GM15510 (cell line): ENCODE results near the gene NDUFV3.

ENCODE experiments used
- POLR2A ChIP-seq: IDR thresholded peaks from 3 replicates; pipeline ENCODE4 v1.6.1; 2011; ENCODE audit warnings: borderline replicate concordance; ENCODE audit not compliant: insufficient read length; ENCODE audit errors: extremely low read depth

Gene NDUFV3

DNA sequence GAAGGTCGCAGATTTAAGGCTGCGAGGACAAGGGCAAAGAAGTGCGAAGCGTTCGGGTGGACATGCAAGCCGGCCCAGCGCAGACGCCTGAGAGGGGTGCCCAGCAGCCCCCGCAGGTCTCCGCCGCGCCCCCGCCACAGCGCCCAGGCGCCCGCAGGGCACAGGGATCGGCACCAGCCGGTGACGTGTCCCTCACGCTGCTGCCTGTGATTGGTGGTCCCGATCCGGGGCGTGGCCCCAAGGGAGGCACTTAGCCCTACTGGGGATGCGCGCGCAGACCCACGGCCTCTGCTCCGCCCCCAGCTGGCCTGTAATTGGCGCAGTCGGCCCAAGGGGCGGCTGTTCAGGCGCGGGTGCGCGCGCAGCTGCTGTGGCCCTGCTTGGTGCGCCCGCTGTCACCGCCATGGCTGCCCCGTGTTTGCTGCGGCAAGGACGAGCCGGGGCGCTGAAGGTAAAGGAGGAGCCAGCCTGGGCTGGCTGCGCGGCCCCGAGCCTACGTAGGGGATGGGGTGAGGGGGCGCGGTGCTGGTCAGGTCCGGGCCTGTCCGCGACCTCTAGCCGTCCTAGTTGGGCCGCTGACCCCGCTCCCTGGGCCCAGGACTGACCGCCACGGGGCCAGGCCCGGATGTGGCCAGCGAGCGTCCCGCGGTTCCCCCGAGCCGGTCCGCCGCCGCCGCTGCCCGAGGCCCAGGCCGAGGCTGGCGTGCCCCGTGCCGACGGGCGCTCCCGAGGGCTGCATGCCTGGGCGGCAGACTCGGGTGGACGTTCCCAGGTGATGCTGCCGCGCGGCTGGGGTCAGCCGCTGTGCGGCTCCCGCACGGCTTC lies at the start of gene NDUFV3:
Gene NDUFV3 (plus strand): TSS at position 379 of the 825 bp plus-strand sequence. CDS start 25 bp downstream, at position 404.
- peak; percentile 96 for TF ChIP-seq POLR2A

DNA sequence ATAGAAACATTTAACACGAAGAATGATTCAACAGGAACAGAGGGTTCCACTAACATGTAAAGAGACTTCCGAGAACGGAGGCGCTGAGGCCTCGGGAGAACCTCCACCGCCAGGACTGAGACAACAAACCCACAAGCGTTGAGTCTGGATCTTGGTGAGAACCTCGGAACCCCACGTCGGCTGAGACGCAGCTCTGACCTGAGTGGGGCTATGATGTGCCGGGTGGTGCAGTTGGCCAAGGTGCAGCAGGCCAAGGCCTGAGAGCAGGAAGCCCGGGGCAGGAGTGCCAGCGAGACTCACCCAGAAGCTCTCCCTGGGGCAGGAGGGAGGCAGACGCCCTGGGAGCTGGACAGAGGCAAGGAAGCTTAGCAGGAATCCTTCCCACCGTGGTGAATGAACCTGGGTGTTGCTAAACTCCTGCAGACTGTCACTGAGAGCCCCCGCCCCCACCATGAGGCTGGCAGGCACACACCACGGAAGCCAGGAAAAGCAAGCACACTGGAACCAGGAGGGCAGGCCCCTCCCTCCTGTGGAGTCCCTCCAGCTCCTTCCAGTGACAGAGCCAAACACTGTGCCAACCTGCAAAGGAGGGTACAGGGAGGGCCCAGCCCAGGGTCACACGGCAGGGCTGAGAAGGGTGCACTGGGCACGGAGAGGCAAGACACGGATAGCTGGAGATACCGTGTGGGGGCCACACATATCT lies 48.5 kb upstream of the NDUFV3 start:
- TF ChIP-seq POLR2A, result no peak

DNA sequence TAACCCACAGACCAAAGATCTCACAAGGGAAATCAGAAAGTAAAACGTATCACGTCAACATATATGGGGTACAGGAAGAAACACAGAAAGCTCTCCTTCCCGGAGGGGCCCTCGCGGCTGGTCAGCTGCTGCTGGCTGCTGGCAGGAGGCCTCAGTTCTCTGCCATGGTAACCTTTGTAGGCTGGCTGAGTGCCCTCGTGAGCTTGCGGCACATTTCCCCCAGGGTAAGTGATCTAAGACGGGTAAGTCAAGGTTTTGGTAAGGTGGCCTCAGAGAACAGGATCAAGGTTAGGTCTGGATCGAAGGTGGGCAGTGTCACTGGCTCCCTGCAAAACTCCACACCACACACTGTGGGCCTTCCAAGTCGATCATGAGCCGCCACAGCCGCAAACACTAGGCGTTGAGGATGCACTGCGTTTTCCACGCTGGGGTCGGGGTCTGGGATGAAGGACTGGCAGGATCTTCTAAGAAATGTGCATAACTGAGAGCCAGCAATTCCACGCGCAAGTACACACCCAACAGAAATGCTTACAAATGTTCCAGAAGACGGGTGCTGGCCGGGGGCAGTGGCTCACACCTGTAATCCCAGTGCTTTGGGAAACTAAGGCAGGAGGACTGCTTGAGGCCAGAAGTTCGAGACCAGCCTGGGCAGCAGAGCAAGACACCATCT lies 47.7 kb upstream of the NDUFV3 start:
- TF ChIP-seq POLR2A, result no peak

DNA sequence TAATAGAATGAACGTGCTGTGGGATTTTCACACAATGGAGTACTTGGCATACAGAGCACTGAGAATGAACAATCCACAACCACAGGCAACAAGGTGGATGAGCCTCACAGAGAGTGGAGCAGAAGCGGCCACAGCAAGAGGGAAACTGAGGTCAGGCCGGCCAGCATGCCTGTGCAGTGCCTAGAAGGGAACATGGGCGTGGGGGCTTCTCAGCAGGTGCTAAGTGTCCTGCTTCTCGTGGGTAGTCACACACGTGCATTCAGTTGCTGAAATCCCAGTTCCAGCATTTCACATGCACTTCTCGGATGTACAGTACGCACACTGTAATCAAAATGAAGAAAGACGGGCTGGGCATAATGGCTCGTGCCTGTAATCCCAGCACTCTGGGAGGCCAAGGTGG lies 46.9 kb upstream of the NDUFV3 start:
- no peak for TF ChIP-seq POLR2A

- TF ChIP-seq POLR2A, result no peak
Observed at GRCh38 chr21:42847051-42847707, 45.9 kb upstream of the NDUFV3 start.

DNA sequence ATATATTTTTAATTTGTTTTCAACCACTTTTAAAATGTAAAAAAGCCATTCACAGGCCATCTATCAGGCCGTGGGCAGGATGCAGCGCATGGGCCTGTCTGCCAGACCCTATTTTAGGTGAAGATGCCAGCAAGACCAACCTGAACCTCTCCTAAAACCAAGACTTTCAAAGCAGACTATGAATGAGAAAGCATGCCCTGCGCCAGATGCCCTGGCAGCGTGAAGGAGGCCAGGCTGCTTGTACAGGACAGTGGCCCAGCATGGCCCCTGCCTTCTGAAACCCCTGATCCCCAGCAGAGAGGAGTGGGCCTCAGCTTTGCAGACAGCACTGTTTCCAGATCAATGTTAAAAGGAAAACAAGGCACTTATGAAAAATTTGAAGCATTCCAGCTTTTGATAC lies 45.4 kb upstream of the NDUFV3 start:
- TF ChIP-seq POLR2A, result no peak

GRCh38 chr21:42848932-42849758 lies 44.0 kb upstream of the NDUFV3 start:
- no peak for TF ChIP-seq POLR2A

DNA sequence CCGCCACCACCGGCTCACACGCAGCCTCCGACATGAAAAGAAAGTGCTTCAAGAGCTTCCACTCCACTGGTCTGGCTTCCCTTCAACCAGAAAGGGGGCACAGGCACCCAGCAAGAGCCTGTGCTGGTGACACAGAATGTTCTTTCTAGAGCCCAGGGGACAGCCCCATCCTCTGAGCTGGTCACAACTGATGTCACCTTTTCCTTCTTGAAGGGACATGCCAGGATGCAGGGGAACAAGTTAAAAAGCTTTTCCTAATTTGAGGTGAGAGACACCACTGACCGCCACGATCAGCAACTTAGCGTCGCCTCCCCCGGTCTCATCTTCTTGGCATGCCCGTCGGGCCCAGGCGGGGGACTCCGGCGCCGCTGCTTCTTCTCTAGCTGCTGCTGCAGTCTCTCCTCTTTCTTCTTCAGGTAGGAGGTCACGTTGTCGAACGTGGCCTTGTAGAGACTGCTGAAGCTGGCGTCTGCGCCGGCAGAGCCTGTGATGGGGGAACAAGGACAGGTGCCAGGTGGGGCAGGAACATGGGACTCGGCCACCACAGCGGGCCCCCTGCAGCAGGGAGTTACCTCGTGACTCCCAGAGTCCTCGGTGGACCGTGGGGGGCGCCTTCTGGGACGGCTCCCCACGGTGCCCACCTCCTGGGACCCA lies 43.2 kb upstream of the NDUFV3 start:
- no peak for TF ChIP-seq POLR2A

GRCh38 chr21:42850463-42850862 lies 42.6 kb upstream of the NDUFV3 start:
- no peak for TF ChIP-seq POLR2A

GRCh38 chr21:42850866-42851391 lies 42.2 kb upstream of the NDUFV3 start:
- no peak for TF ChIP-seq POLR2A

DNA sequence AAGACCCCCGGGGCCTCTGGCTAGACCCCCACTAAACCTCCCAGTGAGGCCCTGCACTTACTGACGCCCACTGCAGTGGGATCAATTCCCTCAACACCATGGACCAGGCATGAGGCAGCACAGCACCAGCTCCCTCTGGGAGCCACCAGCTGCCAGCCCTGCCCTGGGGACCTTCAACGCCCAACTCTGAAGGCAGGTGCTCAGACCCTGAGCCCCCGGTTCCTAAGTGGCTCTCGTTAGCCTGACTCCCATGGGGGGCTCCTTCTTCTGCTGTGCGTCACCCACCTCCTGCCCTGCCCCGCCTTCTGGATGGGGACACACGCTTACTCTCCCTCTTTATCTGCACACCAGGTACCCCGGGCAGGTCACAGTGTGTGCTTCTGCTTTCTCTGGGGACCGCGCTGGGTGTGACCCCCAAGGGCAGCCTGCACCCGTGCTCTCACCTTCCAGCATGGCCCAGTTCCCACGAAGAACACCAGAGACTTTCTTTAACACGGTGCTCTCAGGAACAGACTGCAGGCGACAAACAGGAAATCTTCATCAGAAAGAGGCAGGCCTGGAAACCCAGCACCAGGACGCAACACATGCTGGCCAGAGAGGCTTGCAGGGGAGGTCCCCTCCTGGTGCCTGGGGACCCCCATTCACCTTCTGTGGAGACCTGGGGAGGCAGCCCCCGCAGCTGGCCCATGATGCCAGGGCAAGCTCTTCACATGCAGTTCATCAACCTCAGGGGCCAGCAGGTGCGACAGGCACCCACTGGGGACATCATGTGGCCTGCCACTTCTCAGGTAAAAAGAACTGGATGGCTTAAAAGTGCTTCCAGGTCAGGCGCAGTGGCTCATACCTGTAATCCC lies 41.1 kb upstream of the NDUFV3 start:
- TF ChIP-seq POLR2A, result no peak

DNA sequence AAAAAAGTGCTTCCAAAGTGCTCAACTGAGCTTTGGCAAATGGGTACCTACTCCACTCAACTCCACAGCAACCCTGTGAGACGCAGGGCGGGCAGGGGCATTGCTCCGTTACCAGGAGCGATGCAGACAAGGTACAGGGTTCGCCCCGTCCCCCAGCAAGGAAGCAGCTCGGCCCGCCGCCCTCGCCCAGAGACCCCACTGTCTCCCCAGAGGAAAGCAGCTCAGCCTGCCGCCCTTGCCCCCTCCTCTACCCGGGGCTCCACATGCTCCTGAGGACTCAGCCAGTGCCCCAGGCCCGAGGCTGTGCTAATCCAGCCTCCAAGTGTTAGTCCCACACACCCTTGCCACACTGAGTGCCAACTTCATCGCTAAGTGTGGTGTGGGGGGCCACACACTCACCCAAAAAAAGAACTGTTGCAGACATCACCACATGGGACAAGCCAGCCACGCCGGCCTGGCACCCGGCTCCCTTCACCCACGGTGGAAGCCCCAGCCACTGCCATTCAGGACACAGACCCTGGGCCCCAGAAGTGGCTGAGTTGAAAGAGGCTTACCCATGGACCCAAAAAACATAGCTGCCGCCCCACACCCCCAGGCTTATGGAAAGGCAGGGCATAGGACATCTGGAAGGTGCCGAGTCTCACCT lies 40.1 kb upstream of the NDUFV3 start:
- TF ChIP-seq POLR2A, result no peak
